Loucy (cell line): ENCODE results near the gene OSBPL3.

Source experiments
- CTCF ChIP-seq: fragments of 200-600 bp; sonication (generic); conservative IDR thresholded peaks from 2 replicates; pipeline ENCODE4 v1.5.1; 2014; ENCODE audit warnings: mild to moderate bottlenecking, antibody characterized with exemption, low read length
- EZH2phosphoT487 ChIP-seq: fragments of 200-600 bp; IDR thresholded peaks from 2 replicates; pipeline ENCODE4 v1.6.1; 2018; ENCODE audit warnings: antibody characterized with exemption, mild to moderate bottlenecking, moderate library complexity, borderline replicate concordance

GRCh38 chr7:24939416-24939815 is 40.6 kb downstream of the OSBPL3 start:
- TF ChIP-seq EZH2phosphoT487 (no peak), CTCF (no peak)
